Measurements from ENCODE around the gene PRKCZ. TPM values are rescaled to one million over a fixed set of nuclear protein-coding genes. Genes with fewer than 3 reads are reported as not detected.
A peak's percentile ranks its signal among the peaks of the same experiment; 100 is the strongest.

Gene PRKCZ
- total RNA-seq, 1 experiment from 2014 or later = 0.52 TPM

DNA sequence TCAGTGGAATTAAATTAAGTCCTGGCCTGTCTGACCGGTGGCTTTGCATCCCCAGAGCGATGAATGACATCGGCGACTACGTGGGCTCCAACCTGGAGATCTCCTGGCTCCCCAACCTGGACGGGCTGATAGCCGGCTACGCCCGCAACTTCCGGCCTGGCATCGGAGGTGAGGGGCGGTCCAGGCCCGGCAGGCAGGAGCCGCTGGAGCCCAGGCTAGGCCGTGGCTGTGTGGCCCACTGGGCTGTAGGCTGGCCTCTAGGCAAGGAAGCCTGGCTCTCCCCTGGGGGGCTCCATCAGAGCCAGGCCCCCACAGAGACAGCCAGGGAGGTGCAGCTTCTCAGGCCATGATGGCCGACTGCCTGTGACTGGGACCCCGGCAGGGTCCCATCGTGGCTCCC, 25.3 kb upstream of the PRKCZ start:
- no peak for DNase-seq (ENCODE audit: low read depth)

DNA sequence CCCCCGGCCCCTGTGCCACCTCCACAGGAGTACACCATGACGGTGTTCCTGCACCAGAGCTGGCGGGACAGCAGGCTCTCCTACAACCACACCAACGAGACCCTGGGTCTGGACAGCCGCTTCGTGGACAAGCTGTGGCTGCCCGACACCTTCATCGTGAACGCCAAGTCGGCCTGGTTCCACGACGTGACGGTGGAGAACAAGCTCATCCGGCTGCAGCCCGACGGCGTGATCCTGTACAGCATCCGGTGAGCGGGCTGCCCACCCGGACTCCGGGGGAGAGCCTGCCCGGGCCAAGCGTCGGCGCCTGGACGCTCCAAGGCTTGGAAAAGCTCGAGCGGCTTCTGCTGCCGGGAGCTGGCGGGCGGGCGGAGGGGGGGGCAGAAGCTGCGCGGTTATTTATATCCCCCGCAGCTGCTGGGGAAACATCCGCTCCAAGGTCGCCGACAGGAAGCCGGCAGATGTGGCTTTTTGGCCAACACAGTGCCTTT, 24.7 kb upstream of the PRKCZ start:
- peak; percentile 36 for DNase-seq (ENCODE audit: low read depth)

DNA sequence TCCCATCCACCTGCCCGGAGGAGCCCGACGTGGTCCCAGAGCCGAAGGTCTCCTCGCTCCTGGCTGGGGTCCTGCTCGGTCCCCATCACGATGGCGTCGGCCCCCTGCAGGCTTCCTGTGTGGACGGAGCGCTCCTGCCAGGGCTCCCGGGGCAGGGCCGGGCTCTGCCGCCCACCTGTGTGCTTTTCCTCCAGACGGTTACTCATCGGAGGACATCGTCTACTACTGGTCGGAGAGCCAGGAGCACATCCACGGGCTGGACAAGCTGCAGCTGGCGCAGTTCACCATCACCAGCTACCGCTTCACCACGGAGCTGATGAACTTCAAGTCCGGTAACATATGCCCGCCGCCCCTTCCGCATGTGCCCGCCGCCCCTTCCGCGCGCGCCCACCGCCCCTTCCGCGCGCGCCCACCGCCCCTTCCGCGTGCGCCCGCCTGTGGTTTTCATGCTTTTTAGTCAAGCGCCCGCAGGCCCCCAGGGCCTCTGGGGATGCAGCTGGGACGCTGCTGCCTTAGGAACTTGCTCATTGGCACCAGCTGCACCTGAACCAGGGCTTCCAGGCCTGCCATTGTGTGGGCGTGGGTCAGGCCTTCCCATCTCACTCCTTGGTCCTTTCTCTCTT, 22.1 kb upstream of the PRKCZ start:
- DNase-seq (ENCODE audit: low read depth) = no peak

DNA sequence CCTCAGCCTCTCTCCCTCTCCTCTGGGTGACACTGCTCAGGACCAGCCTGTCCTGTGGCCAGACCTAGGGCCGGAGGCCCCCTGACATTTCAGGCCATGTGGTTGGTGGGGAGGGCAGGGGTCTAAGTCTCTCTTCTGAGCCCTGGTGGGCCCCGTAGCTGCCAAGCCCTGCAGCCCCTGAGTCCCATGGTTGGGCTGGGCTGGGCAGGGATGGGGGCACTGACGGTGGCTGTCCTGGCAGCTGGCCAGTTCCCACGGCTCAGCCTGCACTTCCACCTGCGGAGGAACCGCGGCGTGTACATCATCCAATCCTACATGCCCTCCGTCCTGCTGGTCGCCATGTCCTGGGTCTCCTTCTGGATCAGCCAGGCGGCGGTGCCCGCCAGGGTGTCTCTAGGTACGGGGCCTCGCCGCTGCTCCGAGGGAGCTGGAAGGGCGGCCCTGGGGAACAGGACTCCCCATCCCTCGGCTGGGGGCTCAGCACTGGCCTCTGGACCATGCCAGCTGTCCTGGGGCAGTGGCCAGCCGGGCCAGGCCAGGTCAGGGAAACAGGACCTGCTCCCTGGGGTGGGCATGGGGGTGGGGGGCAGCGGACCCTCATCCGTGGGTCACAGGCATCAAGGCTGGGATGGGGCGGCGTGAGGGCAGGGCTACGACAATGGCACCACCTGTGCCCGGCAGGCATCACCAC, 21.2 kb upstream of the PRKCZ start:
- no peak for DNase-seq (ENCODE audit: low read depth)

GRCh38 chr1:2029561-2029960, 20.6 kb upstream of the PRKCZ start:
- no peak for DNase-seq (ENCODE audit: low read depth)

DNA sequence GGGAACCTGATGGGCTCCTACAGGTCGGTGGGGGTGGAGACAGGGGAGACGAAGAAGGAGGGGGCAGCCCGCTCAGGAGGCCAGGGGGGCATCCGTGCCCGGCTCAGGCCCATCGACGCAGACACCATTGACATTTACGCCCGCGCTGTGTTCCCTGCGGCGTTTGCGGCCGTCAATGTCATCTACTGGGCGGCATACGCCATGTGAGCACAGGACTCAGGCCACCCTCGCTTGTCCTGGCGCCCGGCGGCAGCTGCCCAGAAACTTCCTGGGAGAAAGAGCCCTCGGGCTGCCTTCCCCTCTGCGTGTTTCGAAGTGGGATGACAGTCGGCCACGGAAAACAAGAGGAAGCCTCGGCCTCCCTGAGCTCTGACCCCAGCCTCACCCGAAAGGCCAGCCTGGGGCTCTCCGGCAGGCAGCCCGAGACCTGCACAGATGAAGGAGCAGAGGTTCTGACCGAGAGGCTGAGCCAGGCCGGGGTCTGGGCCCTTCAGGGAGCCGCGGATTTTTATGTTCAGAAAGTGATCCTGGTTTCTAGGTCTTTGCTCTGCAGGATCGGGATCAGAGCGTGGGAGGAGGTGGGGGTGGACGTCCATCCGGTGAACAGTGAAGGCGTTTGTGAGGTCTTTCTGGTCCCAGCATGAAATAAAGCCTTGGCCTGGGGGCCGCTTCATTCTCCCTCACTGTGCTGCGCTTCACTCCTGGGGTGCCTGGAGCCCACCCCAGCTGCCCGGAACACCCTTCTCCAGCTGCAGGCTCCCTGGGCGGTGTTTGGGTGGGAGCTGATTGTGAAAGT, 19.9 kb upstream of the PRKCZ start:
- no peak for DNase-seq (ENCODE audit: low read depth)

GRCh38 chr1:2031546-2032540, 18.4 kb upstream of the PRKCZ start:
- no peak for DNase-seq (ENCODE audit: low read depth)

DNA sequence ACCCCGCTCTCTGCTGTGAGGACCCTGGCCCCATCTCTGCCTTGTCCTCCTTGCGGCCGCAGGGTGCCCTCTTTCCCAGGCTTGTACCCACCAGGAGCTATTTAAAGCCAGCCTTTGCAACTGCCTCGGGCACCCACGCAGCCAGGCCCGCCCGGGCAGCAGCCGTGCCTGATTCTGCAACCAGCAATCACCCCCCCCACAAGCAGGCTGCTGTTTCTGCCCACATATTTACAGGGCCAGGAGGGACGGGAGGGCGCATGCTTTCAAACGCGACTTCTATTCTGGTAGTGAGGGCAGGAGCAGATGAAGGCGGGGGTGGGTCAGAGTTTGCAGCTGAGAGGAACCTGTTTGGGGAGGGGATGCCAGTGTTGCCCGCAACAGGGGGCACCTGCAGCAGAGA, 17.5 kb upstream of the PRKCZ start:
- no peak for DNase-seq (ENCODE audit: low read depth)

- no peak for DNase-seq (ENCODE audit: low read depth)
Observed at GRCh38 chr1:2033165-2033564, 17.0 kb upstream of the PRKCZ start.

DNA sequence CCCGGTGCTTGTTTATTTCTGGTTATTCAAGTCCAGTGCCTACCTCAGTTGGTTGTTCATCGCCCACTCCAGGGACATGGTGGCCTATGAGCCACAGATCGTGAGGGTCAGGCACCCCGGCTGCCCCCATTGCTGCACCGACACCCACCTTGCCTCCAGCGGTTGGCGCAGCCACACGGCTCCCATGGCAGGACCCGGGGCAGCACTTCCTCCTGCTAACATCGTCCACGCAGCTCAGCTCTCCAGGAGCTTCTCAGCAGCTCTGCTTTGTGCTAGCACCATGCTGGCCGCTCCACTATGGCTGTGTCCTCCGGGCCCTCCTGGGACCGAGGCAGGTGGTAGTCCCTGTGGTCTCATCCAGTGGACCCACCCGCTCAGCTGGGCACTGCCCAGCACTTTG, 13.9 kb upstream of the PRKCZ start:
- DNase-seq (ENCODE audit: low read depth) = no peak

DNA sequence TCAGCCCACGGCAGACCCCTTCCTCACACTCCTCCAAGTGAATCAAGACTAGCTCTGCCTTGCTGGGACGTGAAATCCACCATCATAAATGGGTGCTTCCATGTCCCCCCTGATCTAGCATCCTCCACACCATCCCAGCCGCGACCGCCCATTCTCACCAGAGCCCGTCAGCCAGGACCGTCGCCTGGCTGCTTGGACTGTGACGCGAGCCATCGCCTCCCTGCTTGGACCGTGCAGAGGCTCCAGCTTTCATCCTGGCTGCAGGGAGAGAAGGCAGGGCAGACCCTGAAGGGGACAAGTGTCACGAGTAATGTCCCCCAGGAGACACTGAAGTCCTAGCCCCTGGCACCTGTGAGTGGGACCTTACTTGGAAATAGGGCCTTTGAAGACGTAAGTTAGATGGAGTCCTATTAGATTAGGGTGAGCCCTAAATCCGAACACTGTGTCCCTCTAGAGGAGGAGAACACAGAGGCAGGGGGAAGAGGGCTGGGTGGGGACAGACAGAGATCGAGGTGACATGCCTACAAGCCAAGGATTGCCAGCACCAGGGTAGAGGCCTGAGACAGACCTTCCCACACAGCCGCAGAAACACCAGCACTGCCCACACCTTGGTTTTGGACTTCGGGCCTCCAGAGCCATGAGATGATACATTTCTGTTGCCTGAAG, 12.8 kb upstream of the PRKCZ start:
- DNase-seq (ENCODE audit: low read depth) = no peak

- DNase-seq (ENCODE audit: low read depth) = no peak
Observed at GRCh38 chr1:2038229-2038628, 12.0 kb upstream of the PRKCZ start.

GRCh38 chr1:2039251-2039650, 11.0 kb upstream of the PRKCZ start:
- no peak for DNase-seq (ENCODE audit: low read depth)

DNA sequence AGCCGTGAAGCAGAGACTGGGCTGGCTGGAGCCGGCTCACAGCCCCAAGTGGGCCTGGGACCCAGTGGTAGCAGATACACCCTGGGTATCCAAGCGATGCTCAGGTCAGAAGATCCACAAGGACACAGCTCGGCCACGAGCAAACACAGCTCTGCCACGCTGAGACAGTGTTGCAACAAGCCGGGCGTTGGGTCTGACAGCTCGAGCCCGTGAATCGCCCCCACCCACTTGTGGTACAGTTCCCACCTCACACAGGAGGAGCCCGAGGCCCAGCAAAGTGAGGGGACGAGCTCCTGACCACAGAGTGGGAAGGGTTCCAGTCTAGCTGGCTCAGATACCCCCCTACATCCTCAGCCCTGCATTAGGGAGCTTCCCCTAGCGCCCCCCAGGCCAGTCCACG, 8.9 kb upstream of the PRKCZ start:
- no peak for DNase-seq (ENCODE audit: low read depth)

- DNase-seq (ENCODE audit: low read depth) = no peak
Observed at GRCh38 chr1:2041887-2042286, 8.3 kb upstream of the PRKCZ start.

DNA sequence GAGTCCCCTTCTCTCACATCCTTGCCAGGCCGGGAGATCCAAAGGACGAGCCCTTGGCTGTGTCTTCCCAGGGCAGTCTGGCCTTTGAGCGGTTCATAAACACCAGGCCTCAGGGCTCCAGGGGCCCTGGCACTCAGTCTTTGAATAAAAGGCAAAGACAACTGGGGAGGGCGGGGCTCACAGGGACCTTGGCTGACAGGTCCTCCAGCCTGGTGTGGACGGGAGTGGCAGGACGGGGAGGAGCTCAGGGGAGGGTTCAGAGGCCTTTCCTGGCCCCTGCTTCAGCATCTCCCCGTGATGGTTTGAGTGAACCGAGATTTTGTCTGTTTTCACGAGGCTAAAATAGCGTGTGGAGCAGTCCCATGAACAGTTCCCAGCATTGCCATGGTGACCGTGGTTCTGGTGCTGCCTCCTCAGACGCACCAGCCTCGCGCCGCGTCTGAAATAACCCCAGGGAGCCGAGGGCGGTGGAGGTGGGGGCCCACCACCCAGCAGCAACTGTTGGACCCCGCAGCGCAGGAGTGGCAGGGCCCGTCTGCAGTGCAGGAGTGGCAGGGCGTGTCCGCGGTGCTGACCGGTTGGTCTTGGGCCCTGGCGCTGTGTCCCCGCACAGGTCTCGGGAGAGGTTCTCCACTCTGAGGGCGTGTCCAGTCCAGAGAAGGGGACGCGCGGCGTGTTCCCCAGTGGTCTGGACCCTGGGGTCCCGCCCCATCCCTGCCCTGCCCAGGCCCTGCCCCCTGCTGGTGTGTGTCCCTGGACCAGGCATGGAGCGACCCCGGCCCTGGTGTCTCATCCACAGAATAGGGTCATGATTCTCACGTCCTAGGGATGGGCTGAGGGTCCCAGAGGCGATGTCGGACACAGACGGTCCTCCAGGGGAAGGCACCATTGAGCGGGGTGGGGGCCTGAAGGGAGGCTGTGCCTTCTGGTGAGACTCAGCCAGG, 7.1 kb upstream of the PRKCZ start:
- no peak for DNase-seq (ENCODE audit: low read depth)

DNA sequence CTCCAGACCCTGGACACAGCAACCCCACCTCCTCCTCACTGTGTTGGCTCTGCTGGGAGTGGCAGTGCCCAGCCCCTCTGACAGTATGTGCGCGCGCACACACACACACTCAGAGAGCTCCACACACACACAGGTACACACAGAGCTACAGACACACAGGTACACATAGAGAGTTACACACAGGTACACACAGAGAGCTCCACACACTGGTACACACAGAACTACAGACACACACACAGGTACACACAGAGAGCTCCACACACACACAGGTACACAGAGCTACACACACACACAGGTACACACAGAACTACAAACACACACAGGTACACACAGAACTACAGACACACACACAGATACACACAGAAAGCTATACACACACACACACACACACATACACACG, 6.3 kb upstream of the PRKCZ start:
- DNase-seq (ENCODE audit: low read depth) = no peak

DNA sequence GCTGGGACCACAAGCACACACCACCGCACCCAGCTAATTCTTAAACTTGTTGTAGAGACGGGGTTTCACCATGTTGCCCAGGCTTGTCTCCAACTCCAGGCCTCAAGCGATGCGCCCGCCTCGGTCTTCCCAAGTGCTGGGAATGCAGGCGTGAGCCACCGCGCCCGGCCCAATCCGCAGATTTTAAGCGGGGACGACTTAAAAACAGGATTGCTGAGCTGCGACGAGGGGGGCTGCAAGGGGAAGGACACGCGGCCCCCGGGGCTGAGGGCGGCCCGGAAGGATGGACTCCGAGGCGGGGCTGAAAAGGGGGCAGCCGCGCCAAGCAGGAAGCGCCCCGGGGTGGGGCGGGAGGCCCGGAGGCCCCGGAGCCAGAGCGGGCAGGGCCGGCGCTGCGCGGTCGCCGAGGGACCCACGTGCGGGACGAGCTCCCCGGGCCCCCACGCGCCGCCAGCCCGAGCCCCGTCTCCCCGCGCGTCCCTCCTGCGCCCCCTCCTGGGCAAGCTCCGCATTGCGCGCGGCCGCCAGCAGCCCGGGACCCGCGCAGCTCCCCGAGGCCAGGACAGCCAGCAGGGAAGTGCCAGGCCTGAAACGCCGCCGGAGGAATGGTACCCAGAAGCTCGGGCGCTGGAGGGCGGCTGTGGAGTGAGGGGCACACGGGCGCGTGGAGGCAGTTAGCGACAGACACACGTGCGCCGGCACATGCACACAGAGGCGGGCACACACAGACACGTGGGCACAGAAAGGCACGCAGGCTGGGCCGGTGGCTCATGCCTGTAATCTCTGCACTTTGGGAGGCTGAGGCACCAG, 5.5 kb upstream of the PRKCZ start:
- DNase-seq (ENCODE audit: low read depth) = peak; percentile 26

Measured in LHCN-M2 (cell line).